ENCODE measurements around the gene MAN1A1. TPM values are rescaled to one million over a fixed set of nuclear protein-coding genes. Genes with fewer than 3 reads are reported as not detected.

Gene MAN1A1
- polyA plus RNA-seq, 1 donor (not counting 4 experiments of a cell fraction or from before 2014, with no cell fraction given), result 20.2 TPM

GRCh38 chr6:119209452-119210205, 139.9 kb downstream of the MAN1A1 start:
- H3K27ac ChIP-seq (ENCODE audit: control insufficient read depth, insufficient read depth, low read length), result no peak overlapping the region
- H3K9ac ChIP-seq (ENCODE audit: control insufficient read depth, extremely low read depth, insufficient read depth, low read length), result no peak overlapping the region
- no peaks in the 10 kb centered on the region for H3K79me2 ChIP-seq (ENCODE audit: control insufficient read depth, insufficient read depth, low read length)
- H3K4me1 ChIP-seq (ENCODE audit: control insufficient read depth, extremely low read depth, insufficient read depth, low read length), result no peaks in the 10 kb centered on the region
- no peaks in the 10 kb centered on the region for H4K20me1 ChIP-seq (ENCODE audit: control insufficient read depth, extremely low read depth, insufficient read depth, low read length)
- H3K4me2 ChIP-seq (ENCODE audit: control insufficient read depth, extremely low read depth, insufficient read depth, low read depth, low read length), result no peak overlapping the region
- TF ChIP-seq CTCF (optimal IDR thresholded peaks at IDR 0.05 in 1 of 3, IDR thresholded peaks at IDR 0.05 in 1 of 3, conservative IDR thresholded peaks at IDR 0.05 in 1 of 3; ENCODE audit: extremely low read depth in 1 of 3, insufficient read depth in 2 of 3, low read length in 3 of 3) (no peak), EZH2 (IDR thresholded peaks at IDR 0.05; ENCODE audit: low read length) (no peak)
- no peaks in the 10 kb centered on the region for H3K27me3 ChIP-seq (ENCODE audit: control insufficient read depth, extremely low read depth, insufficient read depth, low read length)
- no peaks in the 10 kb centered on the region for H3K36me3 ChIP-seq (ENCODE audit: control insufficient read depth in 2 of 2, extremely low read depth in 1 of 2, insufficient read depth in 2 of 2, low read length in 2 of 2)
- no peak for FAIRE-seq
- no peak overlapping the region for H2AFZ ChIP-seq (ENCODE audit: control insufficient read depth, low read length)
- H3K9me1 ChIP-seq (ENCODE audit: control insufficient read depth, extremely low read depth, insufficient read depth, low read length), result no peaks in the 10 kb centered on the region
- H3K4me3 ChIP-seq (ENCODE audit: control insufficient read depth in 2 of 3, extremely low read depth in 1 of 3, insufficient read depth in 2 of 3, low read depth in 1 of 3, low read length in 3 of 3), result no peak overlapping the region
- H3K9me3 ChIP-seq (ENCODE audit: control insufficient read depth, low read depth, low read length), result no peaks in the 10 kb centered on the region
- DNase-seq (ENCODE audit: low read depth, low spot score), result no peak
- dilution Hi-C loops (cut with MboI; ENCODE audit: extremely low pct_ligation_motif_present, low sequenced_read_pairs), result no loop called here

GRCh38 chr6:119207971-119208725, 141.4 kb downstream of the MAN1A1 start:
- H3K4me1 ChIP-seq (ENCODE audit: control insufficient read depth, extremely low read depth, insufficient read depth, low read length), result no peaks in the 10 kb centered on the region
- no peak overlapping the region for H3K4me2 ChIP-seq (ENCODE audit: control insufficient read depth, extremely low read depth, insufficient read depth, low read depth, low read length)
- H2AFZ ChIP-seq (ENCODE audit: control insufficient read depth, low read length), result no peak overlapping the region
- H3K9me3 ChIP-seq (ENCODE audit: control insufficient read depth, low read depth, low read length), result no peaks in the 10 kb centered on the region
- DNase-seq (ENCODE audit: low read depth, low spot score), result no peak
- no peak overlapping the region for H3K9ac ChIP-seq (ENCODE audit: control insufficient read depth, extremely low read depth, insufficient read depth, low read length)
- no peaks in the 10 kb centered on the region for H3K27me3 ChIP-seq (ENCODE audit: control insufficient read depth, extremely low read depth, insufficient read depth, low read length)
- no peaks in the 10 kb centered on the region for H4K20me1 ChIP-seq (ENCODE audit: control insufficient read depth, extremely low read depth, insufficient read depth, low read length)
- H3K9me1 ChIP-seq (ENCODE audit: control insufficient read depth, extremely low read depth, insufficient read depth, low read length), result no peaks in the 10 kb centered on the region
- H3K4me3 ChIP-seq (ENCODE audit: control insufficient read depth in 2 of 3, extremely low read depth in 1 of 3, insufficient read depth in 2 of 3, low read depth in 1 of 3, low read length in 3 of 3), result no peak overlapping the region
- H3K79me2 ChIP-seq (ENCODE audit: control insufficient read depth, insufficient read depth, low read length), result no peaks in the 10 kb centered on the region
- H3K36me3 ChIP-seq (ENCODE audit: control insufficient read depth in 2 of 2, extremely low read depth in 1 of 2, insufficient read depth in 2 of 2, low read length in 2 of 2), result no peaks in the 10 kb centered on the region
- no peak for FAIRE-seq
- no peak for TF ChIP-seq EZH2 (IDR thresholded peaks at IDR 0.05; ENCODE audit: low read length)
- TF ChIP-seq CTCF (optimal IDR thresholded peaks at IDR 0.05 in 1 of 3, IDR thresholded peaks at IDR 0.05 in 1 of 3, conservative IDR thresholded peaks at IDR 0.05 in 1 of 3; ENCODE audit: extremely low read depth in 1 of 3, insufficient read depth in 2 of 3, low read length in 3 of 3), result no peak
- dilution Hi-C loops (cut with MboI; ENCODE audit: extremely low pct_ligation_motif_present, low sequenced_read_pairs), result no loop called here
- no peak overlapping the region for H3K27ac ChIP-seq (ENCODE audit: control insufficient read depth, insufficient read depth, low read length)

Data from keratinocyte (primary cell).